HEK293T (cell line): ENCODE measurements around the gene TNFAIP8.

Experiments used
- ELF4 ChIP-seq: fragments of 450-650 bp; IDR thresholded peaks from 2 replicates; pipeline ENCODE4 v1.6.1; 2017; ENCODE audit warnings: antibody characterized with exemption
- TARDBP ChIP-seq: fragments of 450-650 bp; IDR thresholded peaks from 2 replicates; pipeline ENCODE4 v1.6.1; 2016

DNA sequence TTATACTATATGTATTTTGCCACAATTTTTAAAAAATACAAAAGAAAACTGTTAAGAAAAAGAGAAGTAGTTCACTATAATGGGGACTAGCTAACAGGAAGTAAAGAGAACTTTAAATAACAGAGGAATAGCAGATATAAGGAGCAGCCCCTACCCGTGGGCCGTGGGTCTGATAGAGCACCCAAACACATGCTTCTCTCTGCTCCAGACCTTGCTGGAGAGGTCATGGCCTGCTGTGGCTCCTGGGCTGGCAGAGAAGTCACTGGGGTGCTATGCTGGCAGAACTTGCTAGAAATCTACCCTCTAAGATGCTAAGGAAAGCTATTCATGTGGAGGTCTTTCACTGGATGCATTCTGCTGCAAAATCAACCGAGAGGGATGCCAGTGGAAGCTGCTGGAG lies 10.0 kb upstream of the TNFAIP8 start:
- TF ChIP-seq ELF4 (no peak), TARDBP (no peak)
